ENCODE data around the gene CRYGB. TPM values are rescaled to one million over a fixed set of nuclear protein-coding genes. Genes with fewer than 3 reads are reported as not detected.

The CRYGB gene, protein sequence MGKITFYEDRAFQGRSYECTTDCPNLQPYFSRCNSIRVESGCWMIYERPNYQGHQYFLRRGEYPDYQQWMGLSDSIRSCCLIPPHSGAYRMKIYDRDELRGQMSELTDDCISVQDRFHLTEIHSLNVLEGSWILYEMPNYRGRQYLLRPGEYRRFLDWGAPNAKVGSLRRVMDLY
- total RNA-seq (2022; extraction: Qiagen RNA extraction; ENCODE audit: low read depth): not detected in 5 replicates

GRCh38 chr2:208146006-208146405 lies at the start of gene CRYGB:
Gene CRYGB (minus strand): TSS chr2:208146158. CDS start chr2:208146120, 38 bp downstream.

DNA sequence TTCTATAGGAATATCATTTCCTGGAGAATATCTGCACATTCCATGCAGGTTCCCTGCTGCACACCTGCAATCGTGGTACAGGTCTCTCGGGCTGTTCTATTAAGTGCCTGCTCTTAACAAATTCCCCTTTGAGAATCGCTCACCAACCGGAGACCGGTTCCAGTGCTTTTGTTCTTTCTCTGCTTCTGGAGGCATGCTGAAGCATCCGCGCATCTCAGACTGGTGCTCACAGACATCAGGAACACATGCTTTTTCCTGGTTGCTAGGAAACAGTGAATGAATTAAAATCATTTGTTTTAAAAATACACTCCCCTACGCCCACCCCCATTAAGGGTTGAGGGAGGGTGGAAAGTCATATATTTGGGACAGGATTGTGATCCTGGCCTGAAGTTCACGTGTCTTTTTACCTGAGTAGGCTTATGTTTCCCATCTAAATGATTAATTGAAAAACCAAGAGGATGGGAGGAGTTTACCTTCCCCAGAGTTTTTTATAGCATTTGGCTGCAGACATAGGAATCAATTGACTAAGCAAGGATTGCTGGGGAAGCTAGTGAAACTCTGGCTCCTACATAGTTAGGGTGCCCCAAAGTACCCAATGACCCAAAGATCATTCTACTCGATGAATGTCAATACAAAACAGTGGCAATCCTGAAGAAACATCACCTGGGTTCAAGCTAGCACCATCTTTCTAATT lies 44.0 kb upstream of the CRYGB start, which contains the start of gene C2orf80:
Gene C2orf80, minus strand, starts transcription at position 221 of the 694 bp plus-strand sequence. CDS start 3,044 bp downstream, outside the sequence.

GRCh38 chr2:208163489-208163888 lies 17.5 kb upstream of the CRYGB start, which contains the start of gene CRYGA:
Gene CRYGA (minus strand): TSS chr2:208163589. CDS start chr2:208163556, 33 bp downstream.

GRCh38 chr2:208129744-208130711 lies 15.9 kb downstream of the CRYGB start, which contains the start of gene CRYGC:
Gene CRYGC (minus strand): TSS chr2:208129828. CDS start chr2:208129792, 36 bp downstream.

DNA sequence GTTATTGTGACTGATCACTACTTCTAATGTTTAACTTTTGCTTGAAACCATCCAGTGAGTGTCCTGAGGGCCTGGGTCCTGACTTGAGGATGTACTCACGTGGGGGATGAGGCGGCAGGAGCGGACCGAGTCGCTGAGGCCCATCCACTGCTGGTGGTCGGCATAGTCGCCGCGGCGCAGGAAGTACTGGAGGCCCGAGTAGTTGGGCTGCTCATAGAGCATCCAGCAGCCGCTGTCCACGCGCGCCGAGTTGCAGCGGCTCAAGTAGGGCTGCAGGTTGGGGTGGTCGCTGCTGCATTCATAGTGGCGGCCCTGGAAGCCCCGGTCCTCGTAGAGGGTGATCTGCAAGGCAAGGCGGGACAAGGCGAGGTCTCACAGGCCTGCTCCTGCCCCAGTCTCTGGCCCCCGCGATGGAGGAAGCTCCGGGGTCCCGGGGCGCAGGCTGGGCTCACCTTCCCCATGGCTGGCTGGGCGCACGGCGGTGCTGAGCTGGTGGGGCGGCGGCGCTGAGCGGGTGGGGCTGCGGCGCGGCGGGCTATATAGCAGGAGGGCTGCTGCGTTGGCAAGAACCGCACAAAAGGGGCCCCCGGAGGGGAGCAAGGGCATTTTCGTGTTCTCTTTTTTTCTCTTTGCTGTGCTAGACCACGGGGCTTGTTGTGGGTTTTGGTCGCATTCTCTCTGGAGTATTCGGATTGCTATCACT lies 21.8 kb downstream of the CRYGB start, which contains the start of gene CRYGD:
Gene CRYGD, minus strand, starts transcription at position 512 of the 703 bp plus-strand sequence. Its CDS starts 51 bp downstream, at position 461.

Other genes starting within 250 kb of the CRYGB start
- 1.6 to 2.8 TPM (median 2.6 TPM) in 5 replicates for gene PLEKHM3, start 120.6 kb downstream of the CRYGB start, total RNA-seq (2022; extraction: Qiagen RNA extraction; ENCODE audit: low read depth)
- gene CRYGD, start 21.6 kb downstream of the CRYGB start, total RNA-seq (2022; extraction: Qiagen RNA extraction; ENCODE audit: low read depth): not detected in 5 replicates
- not detected in 5 replicates for gene CRYGC, start 16.3 kb downstream of the CRYGB start, total RNA-seq (2022; extraction: Qiagen RNA extraction; ENCODE audit: low read depth)
- not detected in 5 replicates for gene CRYGA, start 17.4 kb upstream of the CRYGB start, total RNA-seq (2022; extraction: Qiagen RNA extraction; ENCODE audit: low read depth)
- gene C2orf80, start 43.9 kb upstream of the CRYGB start, total RNA-seq (2022; extraction: Qiagen RNA extraction; ENCODE audit: low read depth): not detected in 5 replicates
- 77.0 to 94.7 TPM (median 92.1 TPM) in 5 replicates for gene IDH1, start 108.9 kb upstream of the CRYGB start, total RNA-seq (2022; extraction: Qiagen RNA extraction; ENCODE audit: low read depth)
- 3.6 to 8.5 TPM (median 6.5 TPM) in 5 replicates for gene PIKFYVE, start 120.1 kb upstream of the CRYGB start, total RNA-seq (2022; extraction: Qiagen RNA extraction; ENCODE audit: low read depth)